ENCODE measurements around the gene CHN2. TPM values are rescaled to one million over a fixed set of nuclear protein-coding genes. Genes with fewer than 3 reads are reported as not detected.

CHN2 gene
- total RNA-seq, 2 experiments from 2014 or later = 1.7 to 1.8 TPM

- no peak for DNase-seq
- no peak for TF ChIP-seq CTCF (IDR thresholded peaks at IDR 0.05)
- no peaks in the 10 kb centered on the region for H3K27me3 Mint-ChIP-seq
- CTCF ChIA-PET = interaction anchor here (1.6 kb wide), 1 partner anchor 224 kb away, joined by 3 read pairs; no protein-coding TSS in a partner anchor
- peaks cover 23% of the 10 kb centered on the region for H3K4me1 Mint-ChIP-seq (ENCODE audit: low read depth)
- ATAC-seq = no peak
- H3K36me3 Mint-ChIP-seq (ENCODE audit: low read depth) = no peaks in the 10 kb centered on the region
- H3K9me3 Mint-ChIP-seq = no peaks in the 10 kb centered on the region
- no peak overlapping the region for H3K27ac Mint-ChIP-seq
- POLR2A ChIA-PET = no interaction called here
- H3K4me3 Mint-ChIP-seq = no peak overlapping the region
- intact Hi-C loops (cut with micrococcal nuclease) = no loop called here
These were observed 146.6 kb downstream of the CHN2 start for GRCh38 chr7:29341156-29341555.

GRCh38 chr7:29342761-29343160 lies 148.2 kb downstream of the CHN2 start:
- H3K27me3 Mint-ChIP-seq = no peaks in the 10 kb centered on the region
- no peaks in the 10 kb centered on the region for H3K36me3 Mint-ChIP-seq (ENCODE audit: low read depth)
- H3K9me3 Mint-ChIP-seq = no peaks in the 10 kb centered on the region
- ChIA-PET CTCF (interaction anchor here (1.8 to 2.2 kb wide), 2 partner anchors 153 to 422 kb away, joined by 7 to 15 read pairs; no protein-coding TSS in a partner anchor), POLR2A (no interaction called here)
- no peak overlapping the region for H3K4me3 Mint-ChIP-seq
- no peak for ATAC-seq
- peaks cover 7% of the 10 kb centered on the region for H3K4me1 Mint-ChIP-seq (ENCODE audit: low read depth)
- no peak for TF ChIP-seq CTCF (IDR thresholded peaks at IDR 0.05)
- no peak overlapping the region for H3K27ac Mint-ChIP-seq
- no peak for DNase-seq
- intact Hi-C loops (cut with micrococcal nuclease) = no loop called here

GRCh38 chr7:29343399-29343798 lies 148.8 kb downstream of the CHN2 start:
- ATAC-seq = peak; percentile 76

GRCh38 chr7:29344334-29344978 lies 149.9 kb downstream of the CHN2 start:
- no peak for DNase-seq
- H3K27me3 Mint-ChIP-seq = no peaks in the 10 kb centered on the region
- ChIA-PET POLR2A (no interaction called here), CTCF (interaction anchor here (2.2 kb wide), 1 partner anchor 155 kb away, joined by 15 read pairs; no protein-coding TSS in a partner anchor)
- ATAC-seq = no peak
- TF ChIP-seq CTCF (IDR thresholded peaks at IDR 0.05) = no peak
- H3K4me3 Mint-ChIP-seq = no peak overlapping the region
- intact Hi-C loops (cut with micrococcal nuclease) = no loop called here
- no peak overlapping the region for H3K27ac Mint-ChIP-seq
- H3K9me3 Mint-ChIP-seq = no peaks in the 10 kb centered on the region
- no peaks in the 10 kb centered on the region for H3K4me1 Mint-ChIP-seq (ENCODE audit: low read depth)
- no peaks in the 10 kb centered on the region for H3K36me3 Mint-ChIP-seq (ENCODE audit: low read depth)

More at GRCh38 chr7:29343399-29343798, 148.8 kb downstream of the CHN2 start:
- peak; percentile 18 for DNase-seq
- no peaks in the 10 kb centered on the region for H3K27me3 Mint-ChIP-seq
- TF ChIP-seq CTCF (IDR thresholded peaks at IDR 0.05) = no peak
- no peak overlapping the region for H3K27ac Mint-ChIP-seq
- intact Hi-C loops (cut with micrococcal nuclease) = no loop called here
- no peak overlapping the region for H3K4me3 Mint-ChIP-seq
- H3K36me3 Mint-ChIP-seq (ENCODE audit: low read depth) = no peaks in the 10 kb centered on the region
- peaks cover under 1% of the 10 kb centered on the region for H3K4me1 Mint-ChIP-seq (ENCODE audit: low read depth)
- no peaks in the 10 kb centered on the region for H3K9me3 Mint-ChIP-seq
- ChIA-PET POLR2A (no interaction called here), CTCF (interaction anchor here (1.8 to 2.2 kb wide), 2 partner anchors 154 to 423 kb away, joined by 7 to 15 read pairs; no protein-coding TSS in a partner anchor)

GRCh38 chr7:29345590-29345989 lies 151.0 kb downstream of the CHN2 start:
- Mint-ChIP-seq H3K9me3 (no peaks in the 10 kb centered on the region), H3K36me3 (ENCODE audit: low read depth) (no peaks in the 10 kb centered on the region), H3K4me3 (no peak overlapping the region), H3K4me1 (ENCODE audit: low read depth) (no peaks in the 10 kb centered on the region), H3K27ac (no peak overlapping the region), H3K27me3 (no peaks in the 10 kb centered on the region)
- no peak for TF ChIP-seq CTCF (IDR thresholded peaks at IDR 0.05)
- DNase-seq (peak; percentile 52), ATAC-seq (peak; percentile 39)
- POLR2A ChIA-PET = no interaction called here
- intact Hi-C loops (cut with micrococcal nuclease) = no loop called here
- CTCF ChIA-PET = interaction anchor here (0.6 to 2.1 kb wide), 8 partner anchors 106 to 423 kb away, joined by 3 to 18 read pairs (median 4); no protein-coding TSS in a partner anchor

All from activated CD8-positive, alpha-beta T cell treated with anti-CD3 and anti-CD28 coated beads for 36 hours (primary cell).